HTR-8/SVneo (cell line): ENCODE data around the gene MSN.

Experiments used
- DNase-seq: peaks from one replicate; pipeline ENCODE4 v3.0.0; 2011; ENCODE audit warnings: low spot score, mixed read lengths; ENCODE audit not compliant: insufficient read length
- FAIRE-seq: peaks from 2 replicates; lab custom pipeline; 2011; peaks lifted over from hg19 to GRCh38; lab: Jason Lieb, UNC

The MSN gene

DNA sequence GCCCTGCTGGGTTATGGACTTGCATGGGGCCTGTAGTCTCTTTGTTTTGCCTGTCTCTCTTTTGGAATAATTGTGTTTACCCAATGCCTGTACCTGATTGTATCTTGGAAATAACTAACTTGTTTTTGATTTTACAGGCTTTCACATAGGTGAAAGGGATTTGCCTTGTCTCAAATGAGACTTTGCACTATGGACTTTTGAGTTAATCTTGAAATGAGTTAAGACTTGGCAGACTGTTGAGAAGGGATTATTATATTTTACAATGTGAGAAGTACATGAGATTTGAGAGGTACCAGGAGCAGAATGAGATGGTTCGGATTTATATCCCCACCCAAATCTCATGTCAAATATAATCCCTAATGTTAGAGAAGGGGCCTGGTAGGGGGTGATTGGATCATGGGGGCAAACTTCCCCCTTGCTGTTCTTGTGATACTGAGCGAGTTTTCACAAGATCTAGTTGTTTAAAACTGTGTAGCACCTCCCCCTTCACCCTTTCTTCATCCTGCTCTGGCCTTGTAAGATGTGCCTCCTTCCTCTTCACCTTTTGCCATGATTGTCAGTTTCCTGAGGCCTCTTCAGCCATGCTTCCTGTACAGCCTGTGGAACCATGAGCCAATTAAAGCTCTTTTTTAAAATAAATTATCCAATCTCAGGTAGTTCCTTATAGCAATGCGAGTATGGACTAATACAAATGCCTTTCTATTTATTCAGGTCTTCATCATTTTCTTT, 102.3 kb downstream of the MSN start:
- FAIRE-seq (no peak), DNase-seq (no peak)

- no peak for FAIRE-seq
These were observed 105.4 kb downstream of the MSN start for GRCh38 chrX:65772842-65773241.

DNA sequence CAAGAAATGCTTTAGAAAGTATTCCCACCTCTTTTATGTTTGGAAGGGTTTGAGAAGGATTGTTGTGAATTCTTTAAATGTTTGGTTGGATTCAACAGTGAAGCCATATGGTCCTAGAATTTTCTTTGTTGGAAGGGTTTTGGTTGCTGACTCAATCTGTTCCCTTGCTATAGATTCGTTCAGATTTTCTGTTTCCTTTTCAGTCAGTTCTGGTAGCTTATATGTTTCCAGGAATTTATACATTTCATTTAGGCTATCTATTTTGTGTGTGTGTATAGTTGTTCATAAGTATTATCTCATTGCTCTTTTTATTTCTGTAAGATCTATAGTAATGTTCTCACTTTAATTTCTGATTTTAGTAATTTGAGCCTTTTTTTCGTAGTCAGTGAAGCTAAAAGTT, 114.4 kb downstream of the MSN start:
- DNase-seq (no peak), FAIRE-seq (no peak)

More at GRCh38 chrX:65772842-65773241, 105.4 kb downstream of the MSN start:
- DNase-seq: no peak

DNA sequence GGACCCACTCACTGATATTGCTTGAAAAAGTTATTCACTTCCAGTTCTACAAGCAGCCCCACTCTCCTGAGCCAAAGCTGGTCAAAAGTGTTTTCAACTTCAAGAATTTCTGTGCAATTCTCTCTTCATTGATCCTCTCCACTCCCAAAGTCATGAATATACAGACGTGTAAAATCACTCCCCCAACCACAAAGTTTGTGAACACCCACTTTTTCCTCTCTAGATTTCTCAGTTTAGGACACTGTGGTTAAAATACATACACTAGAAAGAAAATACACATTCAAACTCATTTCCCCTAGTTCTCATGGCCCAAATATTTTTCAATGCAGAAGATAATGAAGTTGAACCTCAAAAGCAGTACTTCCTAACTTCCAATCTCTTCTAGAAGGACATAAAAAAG, 116.3 kb downstream of the MSN start:
- FAIRE-seq (no peak), DNase-seq (no peak)
